Measurements from ENCODE around the gene FTSJ3.
"Not testable (repeated sequence)": the region's sequence is repeated elsewhere in the genome, so short reads cannot be mapped to it uniquely, and the experiment has no call there.

Gene FTSJ3

GRCh38 chr17:63859257-63859656, 31.8 kb upstream of the FTSJ3 start:
- no peak overlapping the region for H3K4me3 ChIP-seq (replicated peaks; ENCODE audit: insufficient read depth, low read length)
- no peak for TF ChIP-seq POLR2AphosphoS5 (IDR thresholded peaks at IDR 0.05; ENCODE audit: low read depth)
- no peak for TF ChIP-seq REST (IDR thresholded peaks at IDR 0.05; ENCODE audit: insufficient replicate concordance, low read depth)
- TF ChIP-seq GABPA (IDR thresholded peaks at IDR 0.05; ENCODE audit: low read depth), result no peak
- TF ChIP-seq CTCF (IDR thresholded peaks at IDR 0.05; ENCODE audit: insufficient read depth, low read length), result no peak
- no peak overlapping the region for H3K27ac ChIP-seq (replicated peaks)
- no peak for DNase-seq (ENCODE audit: low read depth in 1 of 2, low spot score in 1 of 2)
- H3K27me3 ChIP-seq (ENCODE audit: insufficient read depth, poor library complexity, severe bottlenecking), result no peaks in the 10 kb centered on the region

- H3K27me3 ChIP-seq (ENCODE audit: insufficient read depth, poor library complexity, severe bottlenecking); H3K4me3 ChIP-seq (replicated peaks; ENCODE audit: insufficient read depth, low read length): not testable (repeated sequence)
Measured at GRCh38 chr17:63856425-63856824, 29.0 kb upstream of the FTSJ3 start.

GRCh38 chr17:63855185-63855584, 27.7 kb upstream of the FTSJ3 start:
- Histone ChIP-seq H3K4me3 (replicated peaks; ENCODE audit: insufficient read depth, low read length) (no peak overlapping the region), H3K27ac (replicated peaks) (no peak overlapping the region), H3K27me3 (ENCODE audit: insufficient read depth, poor library complexity, severe bottlenecking) (no peaks in the 10 kb centered on the region)
- TF ChIP-seq REST (IDR thresholded peaks at IDR 0.05; ENCODE audit: insufficient replicate concordance, low read depth) (no peak), POLR2AphosphoS5 (IDR thresholded peaks at IDR 0.05; ENCODE audit: low read depth) (no peak), SPI1 (IDR thresholded peaks at IDR 0.05; ENCODE audit: borderline replicate concordance, low read depth) (no peak), GABPA (IDR thresholded peaks at IDR 0.05; ENCODE audit: low read depth) (no peak), CTCF (IDR thresholded peaks at IDR 0.05; ENCODE audit: insufficient read depth, low read length) (no peak)
- no peak for DNase-seq (ENCODE audit: low read depth in 1 of 2, low spot score in 1 of 2)

More at GRCh38 chr17:63856425-63856824, 29.0 kb upstream of the FTSJ3 start:
- H3K27ac ChIP-seq (replicated peaks); DNase-seq (ENCODE audit: low read depth in 1 of 2, low spot score in 1 of 2): not testable (repeated sequence)

GRCh38 chr17:63854709-63855108, 27.2 kb upstream of the FTSJ3 start:
- no peaks in the 10 kb centered on the region for H3K27me3 ChIP-seq (ENCODE audit: insufficient read depth, poor library complexity, severe bottlenecking)
- no peak for TF ChIP-seq CTCF (IDR thresholded peaks at IDR 0.05; ENCODE audit: insufficient read depth, low read length)
- no peak for TF ChIP-seq REST (IDR thresholded peaks at IDR 0.05; ENCODE audit: insufficient replicate concordance, low read depth)
- no peak for TF ChIP-seq SPI1 (IDR thresholded peaks at IDR 0.05; ENCODE audit: borderline replicate concordance, low read depth)
- no peak for TF ChIP-seq POLR2AphosphoS5 (IDR thresholded peaks at IDR 0.05; ENCODE audit: low read depth)
- no peak for TF ChIP-seq GABPA (IDR thresholded peaks at IDR 0.05; ENCODE audit: low read depth)
- no peak overlapping the region for H3K27ac ChIP-seq (replicated peaks)
- DNase-seq (ENCODE audit: low read depth in 1 of 2, low spot score in 1 of 2), result no peak
- no peak overlapping the region for H3K4me3 ChIP-seq (replicated peaks; ENCODE audit: insufficient read depth, low read length)

Data from HL-60 (cell line).